Astrocyte (in vitro differentiated cells and primary cell): ENCODE data around the gene NUTM1.

Experiments used
- CTCF ChIP-seq: IDR thresholded peaks from 2 replicates; pipeline ENCODE4 v1.5.1; 2011; ENCODE audit warnings: low read depth, mild to moderate bottlenecking, inconsistent platforms, low read length, moderate library complexity; ENCODE audit not compliant: insufficient read depth
- EZH2 ChIP-seq: IDR thresholded peaks from 2 replicates; pipeline ENCODE4 v1.6.1; 2012; ENCODE audit warnings: mild to moderate bottlenecking, low read length, inconsistent platforms; ENCODE audit not compliant: insufficient read depth

- TF ChIP-seq CTCF = no peak
- no peak for TF ChIP-seq EZH2
These were observed 46.1 kb upstream of the NUTM1 start for GRCh38 chr15:34297059-34297458.
